HepG2 (cell line): Measurements from ENCODE around the gene TMEM267. TPM values are rescaled to one million over a fixed set of nuclear protein-coding genes. Genes with fewer than 3 reads are reported as not detected.

Source experiments
- ATAC-seq: fragments of 200-7000 bp; cut with Tn5 transposase; 3 replicates; pipeline ENCODE4 v1.9.1; 2020; ENCODE audit warnings: mild to moderate bottlenecking, moderate library complexity
- BruUV-seq: library from RNA; stranded (reverse); fragments of 400-500 nt; replicated peaks from 2 replicates; lab custom pipeline; 2021; lab: Mats Ljungman, UMichigan
- CTCF ChIA-PET: fragments of 300-600 bp; formaldehyde crosslinking; extraction: SDS; loops from one replicate; lab custom pipeline; 2021; ENCODE audit warnings: low total read pairs, inconsistent platforms, low intra/inter-chr PET ratio; lab: Yijun Ruan, JAX
- POLR2A ChIA-PET: fragments of 350-600 bp; sonication (Branson Sonifier 250); formaldehyde crosslinking; loops from one replicate; lab custom pipeline; 2020; ENCODE audit warnings: antibody characterized with exemption, inconsistent platforms; lab: Yijun Ruan, JAX
- DNase-seq: peaks from one replicate; pipeline ENCODE4 v3.0.0-alpha.2; 2015; ENCODE audit warnings: low spot score
- FAIRE-seq: peaks from 3 replicates; lab custom pipeline; 2011; peaks lifted over from hg19 to GRCh38; lab: Jason Lieb, UNC
- H2AFZ ChIP-seq: one replicate; pipeline ENCODE4 v1.6.1; 2011; ENCODE audit warnings: low read length, inconsistent platforms
- H3K27ac ChIP-seq: fragments of 300-600 bp; 3 replicates; pipeline ENCODE4 v1.8.0; 2011; ENCODE audit warnings: mixed run types, mild to moderate bottlenecking, mixed read lengths, low read length, inconsistent platforms; ENCODE audit not compliant: insufficient read depth; ENCODE audit errors: extremely low read length
- H3K27me3 ChIP-seq, 2 experiments: fragments of 200-600 bp in 1 of 2; 2 replicates in 1 of 2; 3 replicates in 1 of 2; pipeline versions ENCODE4 v1.6.0 to v1.8.0; 2011; ENCODE audit warnings: low read length in 2 of 2, mild to moderate bottlenecking in 2 of 2, moderate library complexity in 2 of 2, inconsistent platforms in 1 of 2; ENCODE audit not compliant: insufficient read depth in 2 of 2, control insufficient read depth in 1 of 2
- H3K36me3 ChIP-seq, 2 experiments: fragments of 200-600 bp in 1 of 2; replicated peaks in 1 of 2; 2 replicates in 1 of 2; 3 replicates in 1 of 2; pipeline versions ENCODE4 v1.5.1 to v1.8.0; 2011; ENCODE audit warnings: low read length in 2 of 2, inconsistent platforms in 1 of 2; ENCODE audit not compliant: insufficient read depth in 2 of 2, control insufficient read depth in 1 of 2
- H3K4me1 ChIP-seq: 2 replicates; pipeline ENCODE4 v1.5.1; 2012; ENCODE audit warnings: low read length, inconsistent platforms; ENCODE audit not compliant: insufficient read depth
- H3K4me2 ChIP-seq: 2 replicates; pipeline ENCODE4 v1.6.0; 2011; ENCODE audit warnings: low read depth, low read length, inconsistent platforms
- H3K4me3 ChIP-seq, 3 experiments: fragments of 200-600 bp in 1 of 3; sonication (generic), shearing (Covaris generic) in 1 of 3; replicated peaks in 1 of 3; 2 replicates each; pipeline ENCODE4 v1.5.1; 2011 to 2016; ENCODE audit warnings: low read length in 3 of 3, inconsistent platforms in 2 of 3, low read depth in 2 of 3, mild to moderate bottlenecking in 2 of 3, control low read depth in 1 of 3, mixed read lengths in 1 of 3; ENCODE audit not compliant: insufficient read depth in 1 of 3
- H3K79me2 ChIP-seq: one replicate; pipeline ENCODE4 v1.6.1; 2011; ENCODE audit warnings: low read length, inconsistent platforms; ENCODE audit not compliant: insufficient read depth
- H3K9ac ChIP-seq: 2 replicates; pipeline ENCODE4 v1.6.0; 2011; ENCODE audit warnings: mild to moderate bottlenecking, low read depth, low read length, inconsistent platforms; ENCODE audit not compliant: insufficient read depth
- H3K9me3 ChIP-seq: 2 replicates; pipeline ENCODE4 v1.5.1; 2012; ENCODE audit warnings: mild to moderate bottlenecking, low read length
- H4K20me1 ChIP-seq: 2 replicates; pipeline ENCODE4 v1.6.0; 2011; ENCODE audit warnings: inconsistent platforms, mild to moderate bottlenecking, low read length, moderate library complexity; ENCODE audit not compliant: insufficient read depth
- DPF2 ChIP-seq: sonication (generic); formaldehyde crosslinking; IDR thresholded peaks from 2 replicates; pipeline ENCODE4 v1.4.0; 2020; ENCODE audit warnings: mild to moderate bottlenecking, low read depth, missing genetic modification reagents, borderline replicate concordance
- STAG1 ChIP-seq: sonication (generic); formaldehyde crosslinking; IDR thresholded peaks from 2 replicates; pipeline ENCODE4 v1.4.0; 2020; ENCODE audit warnings: missing genetic modification reagents
- ZNF20 ChIP-seq: sonication (generic); formaldehyde crosslinking; IDR thresholded peaks from 2 replicates; pipeline ENCODE4 v1.4.0; 2020; ENCODE audit warnings: mild to moderate bottlenecking, moderate library complexity, missing genetic modification reagents
- whole genome bisulfite sequencing: methylation state at CpG from one replicate; pipeline ENCODE4 v1.1.6; 2017; ENCODE audit warnings: low lambda C conversion rate; 5-methylcytosine and 5-hydroxymethylcytosine counted together
- in situ Hi-C: cut with HindIII; loops from 2 replicates; pipeline ENCODE4 v1.10.0; 2017; ENCODE audit warnings: low pct_unique_long_range_greater_than_20kb; ENCODE audit not compliant: extremely low pct_ligation_motif_present
- intact Hi-C: fragments of 100-400 bp; cut with micrococcal nuclease; formaldehyde crosslinking; loops from one replicate; pipeline ENCODE4 v1.10.0; 2022; ENCODE audit not compliant: unreplicated experiment
- polyA plus RNA-seq, 8 experiments: library from polyadenylated mRNA; depleted of rRNA in 3 of 8; stranded (reverse) in 7 of 8; unstranded in 1 of 8; fragments of >200 nt; fragmentation: Illumina TruSeq in 4 of 8; extraction: Trizol in 4 of 8; gene quantifications; 2 replicates each; pipeline versions ENCODE4 v1.2.1 to v1.2.3, GENCODE V29; 2011 to 2016; ENCODE audit warnings: low read depth in 4 of 8, missing spikeins in 1 of 8, mixed read lengths in 1 of 8; ENCODE audit not compliant: insufficient read depth in 1 of 8
- total RNA-seq, 5 experiments: library from RNA; depleted of rRNA; stranded (reverse); fragments of >200 nt; fragmentation: Illumina TruSeq; extraction: Trizol; gene quantifications; 2 replicates each; pipeline ENCODE4 v1.2.3, GENCODE V29; 2016; ENCODE audit warnings: low read depth in 1 of 5
- TF ChIP-seq, protein P1 (sequence below): fragments of 450-650 bp; IDR thresholded peaks from 2 replicates; pipeline ENCODE4 v1.6.1; 2017; ENCODE audit warnings: mild to moderate bottlenecking
- TF ChIP-seq, protein P2 (sequence below): sonication (generic); formaldehyde crosslinking; IDR thresholded peaks from 2 replicates; pipeline ENCODE4 v1.5.0; 2020; ENCODE audit warnings: mild to moderate bottlenecking, missing genetic modification reagents
- TF ChIP-seq, protein P3 (sequence below): sonication (generic); formaldehyde crosslinking; IDR thresholded peaks from 2 replicates; pipeline ENCODE4 v1.4.0; 2020; ENCODE audit warnings: mild to moderate bottlenecking, missing genetic modification reagents, borderline replicate concordance
- TF ChIP-seq, protein P4 (sequence below): sonication (generic); formaldehyde crosslinking; IDR thresholded peaks from 2 replicates; pipeline ENCODE4 v1.5.0; 2020; ENCODE audit warnings: mild to moderate bottlenecking, missing genetic modification reagents, moderate library complexity

Gene TMEM267
- total and polyA plus RNA-seq, 2 of the 13 experiments (the other 11 are each of a cell fraction or from before 2014, with no cell fraction given), result 8.9 to 12.6 TPM

DNA sequence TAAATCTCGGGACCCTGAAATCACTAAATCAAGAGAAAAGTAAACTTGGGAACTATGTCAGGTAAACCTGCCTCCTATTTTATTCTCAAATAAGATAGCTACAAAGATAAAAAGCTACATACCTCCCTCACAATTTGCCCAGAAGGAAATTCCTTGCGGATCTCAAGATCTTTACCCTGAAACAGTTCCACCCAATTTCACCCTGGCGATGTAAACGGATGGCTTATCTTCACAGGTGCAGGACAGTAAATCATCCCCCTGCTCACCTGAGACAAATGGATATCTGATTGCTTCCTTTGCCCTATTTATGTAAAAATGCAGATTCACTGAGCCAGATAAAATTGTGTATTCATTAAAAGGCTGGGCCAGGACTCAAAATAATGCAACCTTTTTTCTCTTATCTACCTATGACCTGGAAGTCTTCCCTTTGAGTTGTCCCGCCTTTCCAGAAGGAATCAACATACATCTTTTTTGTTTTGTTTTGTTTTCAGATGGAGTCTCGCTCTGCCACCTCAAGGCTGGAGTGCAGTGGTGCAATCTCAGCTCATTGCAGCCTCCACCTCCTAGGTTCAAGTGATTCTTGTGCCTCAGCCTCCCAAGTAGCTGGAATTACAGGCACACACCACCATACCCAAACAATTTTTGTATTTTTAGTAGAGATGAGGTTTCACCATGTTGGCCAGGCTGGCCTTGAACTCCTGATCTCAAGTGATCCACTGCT is 13.8 kb downstream of the TMEM267 start:
- TF ChIP-seq, protein P1, sequence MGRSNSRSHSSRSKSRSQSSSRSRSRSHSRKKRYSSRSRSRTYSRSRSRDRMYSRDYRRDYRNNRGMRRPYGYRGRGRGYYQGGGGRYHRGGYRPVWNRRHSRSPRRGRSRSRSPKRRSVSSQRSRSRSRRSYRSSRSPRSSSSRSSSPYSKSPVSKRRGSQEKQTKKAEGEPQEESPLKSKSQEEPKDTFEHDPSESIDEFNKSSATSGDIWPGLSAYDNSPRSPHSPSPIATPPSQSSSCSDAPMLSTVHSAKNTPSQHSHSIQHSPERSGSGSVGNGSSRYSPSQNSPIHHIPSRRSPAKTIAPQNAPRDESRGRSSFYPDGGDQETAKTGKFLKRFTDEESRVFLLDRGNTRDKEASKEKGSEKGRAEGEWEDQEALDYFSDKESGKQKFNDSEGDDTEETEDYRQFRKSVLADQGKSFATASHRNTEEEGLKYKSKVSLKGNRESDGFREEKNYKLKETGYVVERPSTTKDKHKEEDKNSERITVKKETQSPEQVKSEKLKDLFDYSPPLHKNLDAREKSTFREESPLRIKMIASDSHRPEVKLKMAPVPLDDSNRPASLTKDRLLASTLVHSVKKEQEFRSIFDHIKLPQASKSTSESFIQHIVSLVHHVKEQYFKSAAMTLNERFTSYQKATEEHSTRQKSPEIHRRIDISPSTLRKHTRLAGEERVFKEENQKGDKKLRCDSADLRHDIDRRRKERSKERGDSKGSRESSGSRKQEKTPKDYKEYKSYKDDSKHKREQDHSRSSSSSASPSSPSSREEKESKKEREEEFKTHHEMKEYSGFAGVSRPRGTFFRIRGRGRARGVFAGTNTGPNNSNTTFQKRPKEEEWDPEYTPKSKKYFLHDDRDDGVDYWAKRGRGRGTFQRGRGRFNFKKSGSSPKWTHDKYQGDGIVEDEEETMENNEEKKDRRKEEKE, result no peak
- TF ChIP-seq ZNF20, result no peak
- TF ChIP-seq, protein P2, sequence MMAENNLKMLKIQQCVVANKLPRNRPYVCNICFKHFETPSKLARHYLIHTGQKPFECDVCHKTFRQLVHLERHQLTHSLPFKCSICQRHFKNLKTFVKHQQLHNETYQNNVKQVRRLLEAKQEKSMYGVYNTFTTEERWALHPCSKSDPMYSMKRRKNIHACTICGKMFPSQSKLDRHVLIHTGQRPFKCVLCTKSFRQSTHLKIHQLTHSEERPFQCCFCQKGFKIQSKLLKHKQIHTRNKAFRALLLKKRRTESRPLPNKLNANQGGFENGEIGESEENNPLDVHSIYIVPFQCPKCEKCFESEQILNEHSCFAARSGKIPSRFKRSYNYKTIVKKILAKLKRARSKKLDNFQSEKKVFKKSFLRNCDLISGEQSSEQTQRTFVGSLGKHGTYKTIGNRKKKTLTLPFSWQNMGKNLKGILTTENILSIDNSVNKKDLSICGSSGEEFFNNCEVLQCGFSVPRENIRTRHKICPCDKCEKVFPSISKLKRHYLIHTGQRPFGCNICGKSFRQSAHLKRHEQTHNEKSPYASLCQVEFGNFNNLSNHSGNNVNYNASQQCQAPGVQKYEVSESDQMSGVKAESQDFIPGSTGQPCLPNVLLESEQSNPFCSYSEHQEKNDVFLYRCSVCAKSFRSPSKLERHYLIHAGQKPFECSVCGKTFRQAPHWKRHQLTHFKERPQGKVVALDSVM (CRISPR knock-in tag), result peak; percentile 76
- TF ChIP-seq, protein P3, sequence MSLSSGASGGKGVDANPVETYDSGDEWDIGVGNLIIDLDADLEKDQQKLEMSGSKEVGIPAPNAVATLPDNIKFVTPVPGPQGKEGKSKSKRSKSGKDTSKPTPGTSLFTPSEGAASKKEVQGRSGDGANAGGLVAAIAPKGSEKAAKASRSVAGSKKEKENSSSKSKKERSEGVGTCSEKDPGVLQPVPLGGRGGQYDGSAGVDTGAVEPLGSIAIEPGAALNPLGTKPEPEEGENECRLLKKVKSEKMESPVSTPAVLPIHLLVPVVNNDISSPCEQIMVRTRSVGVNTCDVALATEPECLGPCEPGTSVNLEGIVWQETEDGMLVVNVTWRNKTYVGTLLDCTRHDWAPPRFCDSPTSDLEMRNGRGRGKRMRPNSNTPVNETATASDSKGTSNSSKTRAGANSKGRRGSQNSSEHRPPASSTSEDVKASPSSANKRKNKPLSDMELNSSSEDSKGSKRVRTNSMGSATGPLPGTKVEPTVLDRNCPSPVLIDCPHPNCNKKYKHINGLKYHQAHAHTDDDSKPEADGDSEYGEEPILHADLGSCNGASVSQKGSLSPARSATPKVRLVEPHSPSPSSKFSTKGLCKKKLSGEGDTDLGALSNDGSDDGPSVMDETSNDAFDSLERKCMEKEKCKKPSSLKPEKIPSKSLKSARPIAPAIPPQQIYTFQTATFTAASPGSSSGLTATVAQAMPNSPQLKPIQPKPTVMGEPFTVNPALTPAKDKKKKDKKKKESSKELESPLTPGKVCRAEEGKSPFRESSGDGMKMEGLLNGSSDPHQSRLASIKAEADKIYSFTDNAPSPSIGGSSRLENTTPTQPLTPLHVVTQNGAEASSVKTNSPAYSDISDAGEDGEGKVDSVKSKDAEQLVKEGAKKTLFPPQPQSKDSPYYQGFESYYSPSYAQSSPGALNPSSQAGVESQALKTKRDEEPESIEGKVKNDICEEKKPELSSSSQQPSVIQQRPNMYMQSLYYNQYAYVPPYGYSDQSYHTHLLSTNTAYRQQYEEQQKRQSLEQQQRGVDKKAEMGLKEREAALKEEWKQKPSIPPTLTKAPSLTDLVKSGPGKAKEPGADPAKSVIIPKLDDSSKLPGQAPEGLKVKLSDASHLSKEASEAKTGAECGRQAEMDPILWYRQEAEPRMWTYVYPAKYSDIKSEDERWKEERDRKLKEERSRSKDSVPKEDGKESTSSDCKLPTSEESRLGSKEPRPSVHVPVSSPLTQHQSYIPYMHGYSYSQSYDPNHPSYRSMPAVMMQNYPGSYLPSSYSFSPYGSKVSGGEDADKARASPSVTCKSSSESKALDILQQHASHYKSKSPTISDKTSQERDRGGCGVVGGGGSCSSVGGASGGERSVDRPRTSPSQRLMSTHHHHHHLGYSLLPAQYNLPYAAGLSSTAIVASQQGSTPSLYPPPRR, result no peak
- TF ChIP-seq DPF2 (CRISPR knock-in tag), result no peak
- TF ChIP-seq, protein P4, sequence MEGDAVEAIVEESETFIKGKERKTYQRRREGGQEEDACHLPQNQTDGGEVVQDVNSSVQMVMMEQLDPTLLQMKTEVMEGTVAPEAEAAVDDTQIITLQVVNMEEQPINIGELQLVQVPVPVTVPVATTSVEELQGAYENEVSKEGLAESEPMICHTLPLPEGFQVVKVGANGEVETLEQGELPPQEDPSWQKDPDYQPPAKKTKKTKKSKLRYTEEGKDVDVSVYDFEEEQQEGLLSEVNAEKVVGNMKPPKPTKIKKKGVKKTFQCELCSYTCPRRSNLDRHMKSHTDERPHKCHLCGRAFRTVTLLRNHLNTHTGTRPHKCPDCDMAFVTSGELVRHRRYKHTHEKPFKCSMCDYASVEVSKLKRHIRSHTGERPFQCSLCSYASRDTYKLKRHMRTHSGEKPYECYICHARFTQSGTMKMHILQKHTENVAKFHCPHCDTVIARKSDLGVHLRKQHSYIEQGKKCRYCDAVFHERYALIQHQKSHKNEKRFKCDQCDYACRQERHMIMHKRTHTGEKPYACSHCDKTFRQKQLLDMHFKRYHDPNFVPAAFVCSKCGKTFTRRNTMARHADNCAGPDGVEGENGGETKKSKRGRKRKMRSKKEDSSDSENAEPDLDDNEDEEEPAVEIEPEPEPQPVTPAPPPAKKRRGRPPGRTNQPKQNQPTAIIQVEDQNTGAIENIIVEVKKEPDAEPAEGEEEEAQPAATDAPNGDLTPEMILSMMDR (CRISPR knock-in tag), result peak; percentile 53
- peak; percentile 64 for TF ChIP-seq STAG1
- in situ Hi-C loops, result no loop called here
- Histone ChIP-seq H3K9ac (no peak overlapping the region), H3K27ac (no peak overlapping the region), H3K36me3 (no peaks in the 10 kb centered on the region), H2AFZ (no peak overlapping the region), H3K79me2 (no peaks in the 10 kb centered on the region), H3K27me3 (no peaks in the 10 kb centered on the region), H3K4me3 (no peak overlapping the region), H3K4me2 (no peak overlapping the region), H3K9me3 (no peaks in the 10 kb centered on the region), H4K20me1 (no peaks in the 10 kb centered on the region), H3K4me1 (no peaks in the 10 kb centered on the region)
- no TSS peak for BruUV-seq
- intact Hi-C loops, result no loop called here
- no peak for DNase-seq
- CTCF ChIA-PET, result no interaction called here
- FAIRE-seq, result no peak
- over 99% methylated on average over 6 of the region's 6 CpGs for WGBS
- no peak; the same call in 2 of the 3 replicates for ATAC-seq
- POLR2A ChIA-PET, result interaction anchor here (1.1 kb wide), 1 partner anchor 14 kb away, joined by 5 read pairs; the partner anchor contains the start of gene TMEM267
